Measurements from ENCODE around the gene THSD4. TPM values are rescaled to one million over a fixed set of nuclear protein-coding genes. Genes with fewer than 3 reads are reported as not detected.

Gene THSD4
- total RNA-seq, 1 experiment from 2014 or later, result 24.2 TPM

DNA sequence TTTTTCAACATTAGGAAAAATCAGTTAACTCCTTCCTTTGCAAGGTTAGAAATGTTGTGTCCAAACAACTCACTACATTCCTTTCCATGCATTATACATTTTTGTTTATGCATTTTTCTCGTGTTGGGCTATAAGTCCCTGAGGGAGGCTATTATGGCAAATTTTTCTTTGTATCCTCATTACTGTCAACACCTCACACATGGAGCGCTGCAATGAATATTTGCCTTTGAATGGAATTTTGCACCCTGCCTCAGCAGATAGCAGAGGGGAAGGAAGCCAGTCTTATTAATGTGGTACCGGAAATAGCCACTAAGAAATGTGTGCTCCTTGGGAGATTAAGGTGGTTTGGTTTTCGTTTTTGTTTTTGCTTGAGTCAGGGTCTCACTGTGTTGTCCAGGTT lies 134.7 kb downstream of the THSD4 start:
- H3K27me3 Mint-ChIP-seq (ENCODE audit: unreplicated experiment), result no peaks in the 10 kb centered on the region
- H3K4me3 Mint-ChIP-seq (ENCODE audit: low read depth, unreplicated experiment), result no peak overlapping the region
- H3K9me3 Mint-ChIP-seq (ENCODE audit: low read depth, unreplicated experiment), result no peaks in the 10 kb centered on the region
- no TSS peak for BruUV-seq (replicated peaks)
- H3K4me1 Mint-ChIP-seq (ENCODE audit: low read depth, unreplicated experiment), result peaks cover 31% of the 10 kb centered on the region
- H3K27ac Mint-ChIP-seq (ENCODE audit: unreplicated experiment), result no peak overlapping the region
- intact Hi-C loops (cut with micrococcal nuclease; ENCODE audit: unreplicated experiment), result loop anchor here (2.0 kb wide), 1 partner anchor 29 kb away; no protein-coding TSS in a partner anchor
- CTCF ChIA-PET, result no interaction called here
- no peaks in the 10 kb centered on the region for H3K36me3 Mint-ChIP-seq (ENCODE audit: insufficient read depth, unreplicated experiment)
- TF ChIP-seq, protein P1, sequence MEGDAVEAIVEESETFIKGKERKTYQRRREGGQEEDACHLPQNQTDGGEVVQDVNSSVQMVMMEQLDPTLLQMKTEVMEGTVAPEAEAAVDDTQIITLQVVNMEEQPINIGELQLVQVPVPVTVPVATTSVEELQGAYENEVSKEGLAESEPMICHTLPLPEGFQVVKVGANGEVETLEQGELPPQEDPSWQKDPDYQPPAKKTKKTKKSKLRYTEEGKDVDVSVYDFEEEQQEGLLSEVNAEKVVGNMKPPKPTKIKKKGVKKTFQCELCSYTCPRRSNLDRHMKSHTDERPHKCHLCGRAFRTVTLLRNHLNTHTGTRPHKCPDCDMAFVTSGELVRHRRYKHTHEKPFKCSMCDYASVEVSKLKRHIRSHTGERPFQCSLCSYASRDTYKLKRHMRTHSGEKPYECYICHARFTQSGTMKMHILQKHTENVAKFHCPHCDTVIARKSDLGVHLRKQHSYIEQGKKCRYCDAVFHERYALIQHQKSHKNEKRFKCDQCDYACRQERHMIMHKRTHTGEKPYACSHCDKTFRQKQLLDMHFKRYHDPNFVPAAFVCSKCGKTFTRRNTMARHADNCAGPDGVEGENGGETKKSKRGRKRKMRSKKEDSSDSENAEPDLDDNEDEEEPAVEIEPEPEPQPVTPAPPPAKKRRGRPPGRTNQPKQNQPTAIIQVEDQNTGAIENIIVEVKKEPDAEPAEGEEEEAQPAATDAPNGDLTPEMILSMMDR (IDR thresholded peaks at IDR 0.05; ENCODE audit: unreplicated experiment), result no peak
- DNase-seq, result no peak

GRCh38 chr15:71250936-71251583 lies 135.8 kb downstream of the THSD4 start:
- TF ChIP-seq, protein P1 (IDR thresholded peaks at IDR 0.05; ENCODE audit: unreplicated experiment), result no peak
- Mint-ChIP-seq H3K9me3 (ENCODE audit: low read depth, unreplicated experiment) (no peaks in the 10 kb centered on the region), H3K36me3 (ENCODE audit: insufficient read depth, unreplicated experiment) (no peaks in the 10 kb centered on the region), H3K4me3 (ENCODE audit: low read depth, unreplicated experiment) (no peak overlapping the region), H3K27ac (ENCODE audit: unreplicated experiment) (peak overlapping the region; percentile 34), H3K4me1 (ENCODE audit: low read depth, unreplicated experiment) (peaks cover 36% of the 10 kb centered on the region), H3K27me3 (ENCODE audit: unreplicated experiment) (no peaks in the 10 kb centered on the region)
- DNase-seq, result no peak
- intact Hi-C loops (cut with micrococcal nuclease; ENCODE audit: unreplicated experiment), result loop anchor here (2.0 kb wide), 1 partner anchor 28 kb away; no protein-coding TSS in a partner anchor
- BruUV-seq (replicated peaks), result no TSS peak
- CTCF ChIA-PET, result interaction anchor here (1.1 to 1.4 kb wide), 3 partner anchors 9 to 196 kb away, joined by 3 to 4 read pairs (median 3); no protein-coding TSS in a partner anchor

DNA sequence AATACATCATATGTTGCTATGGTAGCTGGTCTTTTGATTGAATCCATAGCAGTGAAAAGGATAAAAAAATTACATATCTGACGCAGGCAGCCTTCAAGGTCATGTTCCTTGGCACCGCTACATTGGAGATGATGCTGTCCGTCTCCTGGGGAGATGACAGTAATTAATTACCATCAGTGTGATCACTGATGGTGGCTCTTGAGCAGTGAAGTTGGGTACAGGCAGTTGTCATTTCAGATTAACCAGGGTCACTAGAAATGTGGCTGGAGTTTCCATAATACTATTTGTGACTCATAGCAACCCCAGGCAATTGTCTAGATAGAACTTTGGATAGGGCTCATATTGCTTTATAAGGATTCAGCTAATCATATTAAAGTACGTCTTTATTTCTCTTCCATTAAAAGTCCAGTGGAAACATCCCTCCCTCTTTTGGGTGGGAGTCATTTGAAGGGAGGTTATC lies 136.3 kb downstream of the THSD4 start:
- no peaks in the 10 kb centered on the region for H3K27me3 Mint-ChIP-seq (ENCODE audit: unreplicated experiment)
- no peaks in the 10 kb centered on the region for H3K36me3 Mint-ChIP-seq (ENCODE audit: insufficient read depth, unreplicated experiment)
- no peaks in the 10 kb centered on the region for H3K9me3 Mint-ChIP-seq (ENCODE audit: low read depth, unreplicated experiment)
- CTCF ChIA-PET, result interaction anchor here (1.1 to 1.4 kb wide), 3 partner anchors 10 to 196 kb away, joined by 3 to 4 read pairs (median 3); no protein-coding TSS in a partner anchor
- H3K27ac Mint-ChIP-seq (ENCODE audit: unreplicated experiment), result peak overlapping the region; percentile 78
- TF ChIP-seq, protein P1 (IDR thresholded peaks at IDR 0.05; ENCODE audit: unreplicated experiment), result no peak
- DNase-seq, result no peak
- intact Hi-C loops (cut with micrococcal nuclease; ENCODE audit: unreplicated experiment), result loop anchor here (2.0 kb wide), 1 partner anchor 27 kb away; no protein-coding TSS in a partner anchor
- peaks cover 36% of the 10 kb centered on the region for H3K4me1 Mint-ChIP-seq (ENCODE audit: low read depth, unreplicated experiment)
- no TSS peak for BruUV-seq (replicated peaks)
- no peak overlapping the region for H3K4me3 Mint-ChIP-seq (ENCODE audit: low read depth, unreplicated experiment)

DNA sequence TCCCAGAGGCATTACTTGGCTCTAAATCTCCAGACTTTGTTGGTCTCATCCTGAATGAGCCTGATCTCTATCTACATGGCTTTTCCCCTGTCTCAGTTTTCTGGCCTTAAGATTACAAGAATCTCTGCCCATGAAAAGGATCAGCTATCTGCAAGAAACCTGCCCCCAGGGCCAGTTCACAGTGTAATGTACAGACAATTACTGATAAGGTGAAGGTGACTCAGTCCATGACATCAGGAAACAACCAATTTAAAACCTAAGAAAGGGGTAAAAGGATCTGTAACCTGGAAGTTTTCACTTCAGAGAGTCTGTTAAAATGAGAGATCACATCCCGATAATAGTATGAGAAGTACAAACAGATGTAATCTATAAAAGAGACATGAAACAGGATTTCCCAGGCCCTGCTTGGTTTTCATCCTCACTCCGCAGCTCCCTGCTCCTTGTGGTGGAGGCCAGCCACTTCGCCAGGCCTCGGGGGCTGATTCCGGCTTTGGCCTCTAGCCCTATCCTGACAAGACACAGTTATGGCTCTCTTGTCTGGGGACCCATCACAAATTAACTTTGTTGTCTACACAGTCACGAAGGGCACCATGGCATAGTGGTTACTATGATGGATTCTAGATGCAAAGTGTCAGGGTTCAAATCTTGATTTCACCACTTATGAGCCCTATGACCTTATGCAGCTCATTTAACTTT lies 136.9 kb downstream of the THSD4 start:
- peaks cover 36% of the 10 kb centered on the region for H3K4me1 Mint-ChIP-seq (ENCODE audit: low read depth, unreplicated experiment)
- no peaks in the 10 kb centered on the region for H3K9me3 Mint-ChIP-seq (ENCODE audit: low read depth, unreplicated experiment)
- CTCF ChIA-PET, result interaction anchor here (0.9 to 1.4 kb wide), 4 partner anchors 10 to 195 kb away, joined by 3 to 4 read pairs (median 3); no protein-coding TSS in a partner anchor
- no peaks in the 10 kb centered on the region for H3K36me3 Mint-ChIP-seq (ENCODE audit: insufficient read depth, unreplicated experiment)
- no TSS peak for BruUV-seq (replicated peaks)
- H3K27ac Mint-ChIP-seq (ENCODE audit: unreplicated experiment), result peak overlapping the region; percentile 78
- intact Hi-C loops (cut with micrococcal nuclease; ENCODE audit: unreplicated experiment), result no loop called here
- TF ChIP-seq, protein P1 (IDR thresholded peaks at IDR 0.05; ENCODE audit: unreplicated experiment), result no peak
- DNase-seq, result peak; percentile 59
- no peak overlapping the region for H3K4me3 Mint-ChIP-seq (ENCODE audit: low read depth, unreplicated experiment)
- H3K27me3 Mint-ChIP-seq (ENCODE audit: unreplicated experiment), result no peaks in the 10 kb centered on the region
